Prostate gland (tissue), 2 donors: ENCODE data around the gene SEZ6L2.

Source experiments
- POLR2A ChIP-seq: fragments of 450-650 bp; IDR thresholded peaks from one replicate; pipeline ENCODE4 v1.6.1; 2016; ENCODE audit warnings: antibody characterized with exemption, mild to moderate bottlenecking
- TF ChIP-seq, protein P1 (sequence below), 4 experiments: fragments of 200-600 bp in 2 of 4; fragments of 450-650 bp in 2 of 4; sonication (generic) in 2 of 4; IDR thresholded peaks; 1 replicate in 3 of 4; 2 replicates in 1 of 4; pipeline ENCODE4 v1.5.1; 2016 to 2019; ENCODE audit warnings: antibody characterized with exemption in 4 of 4, mild to moderate bottlenecking in 2 of 4, moderate library complexity in 2 of 4

DNA sequence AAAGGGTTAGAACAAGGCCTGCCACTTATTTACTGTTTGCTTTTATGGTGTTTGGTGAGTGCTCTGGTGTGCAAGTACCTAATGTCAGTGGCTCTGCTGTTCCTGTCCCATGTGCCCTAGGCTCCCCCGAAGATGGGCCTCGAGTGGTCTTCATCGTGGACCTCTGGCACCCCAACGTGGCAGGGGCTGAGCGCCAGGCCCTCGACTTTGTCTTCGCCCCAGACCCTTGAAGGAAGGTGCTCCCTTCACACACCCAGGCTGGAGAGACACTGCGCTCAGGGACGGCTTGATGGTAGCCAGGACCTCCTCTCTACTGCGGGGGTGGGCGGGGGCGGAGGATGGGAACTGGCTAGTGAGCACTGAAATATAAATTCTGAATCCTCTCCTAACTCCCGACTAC lies 6.3 kb upstream of the SEZ6L2 start:
- TF ChIP-seq, protein P1, sequence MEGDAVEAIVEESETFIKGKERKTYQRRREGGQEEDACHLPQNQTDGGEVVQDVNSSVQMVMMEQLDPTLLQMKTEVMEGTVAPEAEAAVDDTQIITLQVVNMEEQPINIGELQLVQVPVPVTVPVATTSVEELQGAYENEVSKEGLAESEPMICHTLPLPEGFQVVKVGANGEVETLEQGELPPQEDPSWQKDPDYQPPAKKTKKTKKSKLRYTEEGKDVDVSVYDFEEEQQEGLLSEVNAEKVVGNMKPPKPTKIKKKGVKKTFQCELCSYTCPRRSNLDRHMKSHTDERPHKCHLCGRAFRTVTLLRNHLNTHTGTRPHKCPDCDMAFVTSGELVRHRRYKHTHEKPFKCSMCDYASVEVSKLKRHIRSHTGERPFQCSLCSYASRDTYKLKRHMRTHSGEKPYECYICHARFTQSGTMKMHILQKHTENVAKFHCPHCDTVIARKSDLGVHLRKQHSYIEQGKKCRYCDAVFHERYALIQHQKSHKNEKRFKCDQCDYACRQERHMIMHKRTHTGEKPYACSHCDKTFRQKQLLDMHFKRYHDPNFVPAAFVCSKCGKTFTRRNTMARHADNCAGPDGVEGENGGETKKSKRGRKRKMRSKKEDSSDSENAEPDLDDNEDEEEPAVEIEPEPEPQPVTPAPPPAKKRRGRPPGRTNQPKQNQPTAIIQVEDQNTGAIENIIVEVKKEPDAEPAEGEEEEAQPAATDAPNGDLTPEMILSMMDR (IDR thresholded peaks at IDR 0.05): no peak
- no peak for TF ChIP-seq POLR2A
